HEK293T (cell line): ENCODE results near the gene FARSA.

ENCODE experiments used
- ARNT ChIP-seq: fragments of 450-650 bp; IDR thresholded peaks from 2 replicates; pipeline ENCODE4 v1.6.1; 2017; ENCODE audit warnings: mild to moderate bottlenecking
- BHLHE40 ChIP-seq: fragments of 450-650 bp; IDR thresholded peaks from 2 replicates; pipeline ENCODE4 v1.6.1; 2016; ENCODE audit warnings: mild to moderate bottlenecking, moderate library complexity, borderline replicate concordance
- CTBP1 ChIP-seq: fragments of 450-650 bp; IDR thresholded peaks from 2 replicates; pipeline ENCODE4 v1.6.1; 2016; ENCODE audit warnings: borderline replicate concordance
- FOXA1 ChIP-seq: fragments of 450-650 bp; IDR thresholded peaks from 2 replicates; pipeline ENCODE4 v1.6.1; 2016; ENCODE audit warnings: mild to moderate bottlenecking
- FOXK2 ChIP-seq: fragments of 450-650 bp; IDR thresholded peaks from 2 replicates; pipeline ENCODE4 v1.6.1; 2016; ENCODE audit warnings: mild to moderate bottlenecking
- FOXM1 ChIP-seq: fragments of 450-650 bp; IDR thresholded peaks from 2 replicates; pipeline ENCODE4 v1.6.1; 2017; ENCODE audit warnings: mild to moderate bottlenecking, borderline replicate concordance
- HDGF ChIP-seq: fragments of 450-650 bp; IDR thresholded peaks from 2 replicates; pipeline ENCODE4 v1.6.1; 2017; ENCODE audit warnings: antibody characterized with exemption, borderline replicate concordance
- LEF1 ChIP-seq: fragments of 450-650 bp; IDR thresholded peaks from 2 replicates; pipeline ENCODE4 v1.6.1; 2017; ENCODE audit warnings: mild to moderate bottlenecking, borderline replicate concordance
- NFRKB ChIP-seq: fragments of 450-650 bp; IDR thresholded peaks from 2 replicates; pipeline ENCODE4 v1.6.1; 2016; ENCODE audit warnings: mild to moderate bottlenecking, moderate library complexity
- SP1 ChIP-seq: fragments of 450-650 bp; IDR thresholded peaks from 2 replicates; pipeline ENCODE4 v1.6.1; 2017
- SUZ12 ChIP-seq: fragments of 450-650 bp; IDR thresholded peaks from 2 replicates; pipeline ENCODE4 v1.6.1; 2016; ENCODE audit warnings: mild to moderate bottlenecking
- TARDBP ChIP-seq: fragments of 450-650 bp; IDR thresholded peaks from 2 replicates; pipeline ENCODE4 v1.6.1; 2016

DNA sequence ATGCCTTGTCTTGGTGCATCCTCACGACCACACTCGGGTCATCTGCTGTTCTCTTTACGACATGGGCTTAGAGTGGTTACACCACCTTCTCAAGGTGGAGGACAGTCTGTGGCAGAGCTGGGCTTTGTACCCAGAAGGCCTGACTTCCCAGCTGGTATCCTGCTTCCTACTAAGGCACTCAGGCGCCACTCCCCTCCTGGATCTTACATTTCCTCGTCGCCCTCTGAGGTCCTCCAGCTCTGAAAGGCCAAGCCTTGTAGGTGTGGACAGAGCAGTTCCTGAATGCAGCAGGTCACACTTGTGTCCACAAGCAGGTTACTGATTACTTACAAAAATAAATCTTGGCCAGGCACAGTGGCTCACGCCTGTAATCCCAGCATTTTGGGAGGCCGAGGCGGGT, 26.3 kb downstream of the FARSA start:
- TF ChIP-seq HDGF (no peak), SUZ12 (no peak), LEF1 (no peak), CTBP1 (no peak), FOXA1 (no peak), NFRKB (no peak), FOXK2 (no peak), FOXM1 (no peak), ARNT (no peak), TARDBP (no peak), BHLHE40 (no peak), SP1 (no peak)
